ENCODE data around the gene CA14. TPM values are rescaled to one million over a fixed set of nuclear protein-coding genes. Genes with fewer than 3 reads are reported as not detected.
"Not testable (repeated sequence)": the region's sequence is repeated elsewhere in the genome, so short reads cannot be mapped to it uniquely, and the experiment has no call there.

Gene CA14
- total RNA-seq, 1 donor from 2014 or later: 0.69 TPM

DNA sequence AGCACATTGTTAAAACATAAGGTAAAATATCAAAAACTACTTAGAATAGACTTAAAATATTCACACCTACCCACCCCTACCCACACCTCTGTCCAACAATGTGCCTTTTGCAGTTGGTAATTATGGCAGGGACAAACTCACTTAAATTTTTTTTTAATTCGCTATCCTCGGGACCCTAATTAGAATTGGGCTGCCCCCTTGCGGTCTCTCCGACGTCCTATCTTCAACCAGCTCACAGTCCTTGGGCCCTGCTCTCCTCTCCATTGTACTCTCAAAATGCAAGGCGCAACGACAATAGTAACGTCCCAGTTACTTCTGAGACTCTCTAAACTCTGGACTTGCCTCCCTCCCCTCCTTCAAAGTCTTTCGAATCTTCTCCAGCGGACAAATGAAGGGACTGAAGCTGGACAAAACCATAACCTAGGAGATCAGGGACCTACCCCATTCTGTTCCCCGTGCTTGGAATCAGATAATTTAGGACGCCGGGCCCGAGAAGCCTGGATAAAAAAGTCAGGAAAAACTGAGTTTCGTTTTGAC, 23.7 kb downstream of the CA14 start:
- peak; percentile 40 for DNase-seq

DNA sequence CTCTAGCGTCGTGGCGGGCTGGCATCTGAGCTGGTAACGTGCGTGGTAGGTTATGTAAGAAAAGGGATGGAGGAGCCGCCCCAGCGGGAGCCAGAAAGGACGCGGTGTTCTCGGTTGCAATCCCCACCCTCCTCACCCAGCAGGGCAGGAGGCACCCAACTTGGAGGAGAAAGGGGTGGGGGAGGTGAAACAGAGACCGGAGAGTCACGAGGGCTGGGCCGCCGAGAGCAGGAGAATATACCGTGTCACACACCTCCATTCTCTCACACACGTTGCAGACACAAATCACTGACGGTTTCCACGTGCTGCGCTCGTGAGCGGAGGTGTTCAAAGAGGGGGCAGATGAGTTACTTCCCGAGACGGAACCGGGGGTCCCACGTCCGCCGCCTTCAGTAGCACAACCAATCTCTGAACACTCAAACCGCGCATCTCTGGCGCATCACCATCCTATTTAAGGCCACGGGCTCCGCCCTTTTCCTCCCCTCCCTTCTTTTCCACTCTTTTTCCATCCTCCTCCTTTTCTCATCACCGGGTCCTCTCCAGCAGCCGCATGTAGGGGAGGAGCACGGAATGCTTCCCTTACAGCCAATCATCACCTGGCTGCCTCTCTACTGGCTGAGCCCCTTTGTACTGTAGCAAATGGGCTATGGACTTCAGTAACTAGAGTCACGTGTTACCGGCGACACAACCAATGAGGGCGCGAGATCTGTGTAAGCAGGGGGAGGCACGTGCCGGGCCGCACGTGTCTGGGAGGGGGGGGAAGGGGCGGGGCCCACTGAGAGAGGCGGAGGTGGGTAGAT, 24.4 kb downstream of the CA14 start, which contains the start of gene CIART:
TSS of gene CIART (plus strand) at position 797 of the 800 bp plus-strand sequence. CDS start 714 bp downstream, outside the sequence.
- DNase-seq: peak; percentile 98

DNA sequence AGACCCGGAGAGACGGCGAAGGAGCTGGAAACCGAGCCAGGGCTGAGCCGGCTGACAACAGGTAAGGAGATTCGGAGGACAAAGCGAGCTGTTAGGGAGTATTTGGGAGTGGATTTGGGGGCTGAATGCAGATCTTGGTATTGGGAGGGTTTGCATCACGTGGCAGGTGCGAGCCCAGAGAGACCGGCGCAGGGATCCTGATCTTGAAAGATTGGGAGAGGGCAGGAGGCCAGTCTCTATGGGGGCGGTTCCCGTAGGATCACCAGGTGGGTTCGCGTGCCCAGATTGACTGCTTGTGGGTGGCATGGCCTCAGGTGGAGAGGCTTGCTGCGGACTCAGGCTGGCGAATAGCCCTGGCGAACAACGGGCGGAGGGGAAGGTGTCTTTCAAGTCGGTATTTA, 25.0 kb downstream of the CA14 start:
- no peak for DNase-seq

DNA sequence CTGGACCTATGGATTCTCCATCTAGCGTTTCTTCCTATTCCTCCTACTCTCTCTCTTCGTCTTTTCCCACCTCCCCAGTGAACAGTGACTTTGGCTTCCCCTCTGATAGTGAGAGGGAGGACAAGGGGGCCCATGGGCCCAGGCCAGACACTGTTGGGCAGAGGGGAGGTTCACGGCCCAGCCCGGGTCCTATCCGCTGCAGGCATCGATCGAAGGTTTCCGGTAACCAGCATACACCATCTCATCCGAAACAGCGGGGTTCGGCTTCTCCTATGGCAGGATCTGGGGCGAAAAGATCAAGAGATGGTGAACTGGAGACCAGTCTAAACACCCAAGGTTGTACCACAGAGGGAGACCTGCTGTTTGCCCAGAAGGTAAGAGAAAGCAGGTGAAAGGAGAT, 25.7 kb downstream of the CA14 start:
- DNase-seq: no peak

DNA sequence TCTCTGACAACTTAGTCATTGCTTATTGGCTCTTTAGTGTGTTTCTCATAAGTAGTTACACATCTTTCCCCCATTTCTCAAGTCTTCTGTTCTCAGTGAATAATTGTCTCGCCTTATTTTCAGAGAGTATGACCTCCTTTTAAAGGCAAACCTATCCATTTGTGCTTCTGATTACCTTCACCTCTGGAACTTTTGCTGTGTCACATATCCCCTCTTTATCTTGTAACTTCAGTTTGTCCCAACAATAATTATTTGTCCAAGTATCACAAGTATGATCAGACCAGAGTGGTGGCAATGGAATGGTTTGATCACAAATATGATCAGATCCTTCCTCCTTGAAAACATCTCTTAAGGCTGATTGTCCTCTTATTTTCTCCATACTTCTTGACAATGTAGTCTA, 30.8 kb downstream of the CA14 start:
- no peak for DNase-seq

DNA sequence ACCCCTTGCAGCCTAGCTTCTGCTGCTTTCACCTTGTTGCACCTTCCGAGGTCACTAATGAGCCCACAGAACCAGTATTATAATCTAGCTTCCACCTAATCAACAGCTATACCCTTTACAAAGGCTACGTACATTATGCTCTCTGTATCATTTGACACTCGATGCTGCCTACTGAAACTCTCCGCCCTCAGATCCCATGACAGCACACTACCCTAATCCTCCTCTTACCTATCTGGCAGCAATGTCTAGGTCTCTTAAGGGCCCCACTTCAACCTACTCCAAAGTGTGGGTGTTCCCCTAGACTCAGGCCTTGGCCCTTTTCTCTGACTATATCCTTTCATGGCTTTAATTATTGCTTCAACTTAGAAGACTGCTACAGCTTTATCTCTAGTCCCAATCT, 31.2 kb downstream of the CA14 start:
- no peak for DNase-seq

DNA sequence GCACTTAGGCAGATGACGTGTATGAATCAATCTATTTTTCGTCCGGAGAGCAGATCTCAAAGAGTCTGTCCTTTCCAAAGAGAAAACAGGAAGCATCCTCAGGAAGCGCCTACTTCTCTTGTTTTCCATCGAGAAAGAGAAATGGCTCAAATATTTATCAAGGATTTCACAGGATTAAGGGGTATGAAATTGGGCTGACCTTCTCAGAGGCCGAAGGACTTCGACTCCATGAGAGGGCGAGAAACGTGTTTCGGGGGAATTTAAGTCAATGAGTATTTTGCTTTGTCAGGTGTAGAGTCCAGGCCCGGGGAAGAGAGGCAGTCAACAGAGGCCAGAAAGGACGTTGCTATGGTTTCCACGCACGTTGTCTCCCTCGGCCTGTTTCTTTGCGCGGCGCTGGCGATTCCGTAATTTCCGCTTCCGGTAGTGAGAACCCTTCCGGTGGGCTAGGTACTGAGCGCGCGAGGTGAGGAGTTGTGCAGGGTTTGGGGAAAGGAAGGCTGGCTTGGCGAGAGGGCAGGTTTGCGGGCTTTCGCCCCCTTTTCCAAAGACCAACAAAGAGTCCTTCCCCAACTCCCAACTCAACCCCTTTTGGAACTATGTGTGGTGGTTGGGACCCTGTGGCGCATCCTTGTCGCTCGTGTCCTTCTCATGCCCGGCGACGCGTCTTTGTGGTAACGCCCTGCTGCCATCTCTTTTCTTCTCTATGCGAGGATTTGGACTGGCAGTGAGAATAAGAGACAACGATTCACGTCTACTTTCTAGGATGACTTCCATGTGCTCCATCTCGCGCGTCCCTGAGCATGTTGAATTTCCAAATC, 36.1 kb downstream of the CA14 start, which contains the start of gene MRPS21:
TSS of gene MRPS21 (plus strand) at position 429 of the 821 bp plus-strand sequence. CDS start 506 bp downstream, outside the sequence.
- peak; percentile 94 for DNase-seq

DNA sequence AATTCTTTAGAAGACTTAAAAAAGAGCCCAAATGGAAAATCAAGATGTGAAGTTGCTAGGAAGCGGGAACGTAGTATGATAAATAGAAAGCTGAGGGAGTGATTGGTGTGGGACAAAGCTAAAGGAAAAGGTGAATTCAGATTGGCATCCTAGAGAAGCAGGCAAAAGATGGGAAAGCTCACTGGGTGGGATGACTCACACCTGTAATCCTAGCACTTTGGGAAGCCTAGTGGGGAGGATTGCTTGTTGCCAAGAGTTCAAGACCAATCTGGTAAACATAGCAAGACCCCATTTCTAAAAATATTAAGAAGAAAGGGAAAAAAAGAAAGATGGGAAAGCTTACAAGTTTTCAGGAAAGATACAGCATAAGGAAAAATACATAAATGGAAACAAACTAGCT, 37.9 kb downstream of the CA14 start:
- DNase-seq: no peak

DNA sequence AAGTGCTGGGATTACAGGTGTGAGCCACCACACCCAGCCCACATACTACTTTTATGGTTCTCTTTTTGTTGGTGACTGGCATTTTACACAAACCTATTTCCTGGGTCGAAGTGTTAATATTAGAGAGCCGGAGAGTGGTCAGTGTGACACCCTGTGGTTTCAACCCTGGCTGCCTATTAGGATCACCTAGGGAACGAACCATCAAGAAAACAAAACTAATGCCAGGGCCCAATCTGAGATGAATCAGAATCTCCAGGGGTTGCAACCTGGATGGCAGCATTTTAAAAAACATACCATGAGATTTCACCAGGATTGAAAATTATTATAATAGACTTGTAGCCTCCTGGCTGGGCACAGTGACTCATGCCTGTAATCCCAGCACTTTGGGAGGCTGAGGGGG, 42.1 kb downstream of the CA14 start:
- no peak for DNase-seq

DNA sequence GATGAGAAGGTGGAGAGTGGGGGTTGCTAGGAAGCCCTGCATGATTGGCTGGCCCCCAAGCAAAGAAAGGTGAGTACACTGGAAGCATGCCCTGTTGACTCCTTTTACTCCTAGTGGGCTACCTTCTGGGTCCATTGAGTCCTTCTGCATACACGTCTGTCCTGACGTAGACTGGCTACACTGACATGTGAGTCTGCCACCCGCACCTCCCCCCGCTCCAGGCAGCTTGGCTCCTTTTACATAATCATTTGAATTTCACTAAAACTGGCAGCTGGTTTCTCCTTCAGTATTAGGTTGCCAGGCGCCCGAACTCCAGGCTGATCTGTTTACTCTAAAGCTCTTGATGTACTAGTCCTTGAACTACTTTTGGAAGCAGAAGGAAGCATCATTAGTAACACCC, 44.8 kb downstream of the CA14 start:
- DNase-seq: no peak

DNA sequence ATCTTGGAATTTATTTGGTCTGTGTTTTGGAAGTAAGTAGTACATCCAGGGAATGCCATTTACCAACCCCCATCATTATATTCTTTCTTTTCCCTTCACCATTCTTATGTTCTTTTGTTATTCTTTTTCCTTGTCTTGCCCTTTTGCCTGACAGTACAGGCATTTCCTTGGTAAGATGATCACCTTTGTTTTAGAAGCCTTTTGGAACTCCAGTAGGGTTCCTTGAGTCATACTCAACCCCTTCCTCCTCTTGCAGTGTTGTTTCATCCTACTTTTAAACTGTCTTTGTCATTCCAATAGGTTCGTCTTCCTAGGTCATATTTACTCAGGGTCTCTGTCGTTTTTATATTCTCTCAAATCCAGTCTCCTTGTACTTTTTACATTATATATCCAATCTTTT, 45.3 kb downstream of the CA14 start:
- DNase-seq: no peak

DNA sequence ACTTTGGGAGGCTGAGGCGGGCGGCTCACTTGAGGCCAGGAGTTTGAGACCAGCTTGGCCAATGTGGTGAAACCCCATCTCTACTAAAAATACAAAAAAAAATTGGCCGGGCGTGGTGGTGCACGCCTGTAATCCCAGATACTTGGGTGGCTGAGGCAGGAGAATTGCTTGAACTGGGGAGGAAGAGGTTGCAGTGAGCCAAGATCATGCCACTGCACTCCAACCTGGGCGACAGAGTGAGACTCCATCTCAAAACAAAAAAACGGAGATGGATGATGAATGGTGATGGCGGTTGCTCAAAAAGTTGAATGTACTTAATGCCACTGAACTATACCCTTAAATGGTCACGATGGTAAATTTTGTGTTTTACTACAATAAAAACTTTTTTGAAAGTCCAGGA, 51.0 kb downstream of the CA14 start:
- not testable (repeated sequence) for DNase-seq

DNA sequence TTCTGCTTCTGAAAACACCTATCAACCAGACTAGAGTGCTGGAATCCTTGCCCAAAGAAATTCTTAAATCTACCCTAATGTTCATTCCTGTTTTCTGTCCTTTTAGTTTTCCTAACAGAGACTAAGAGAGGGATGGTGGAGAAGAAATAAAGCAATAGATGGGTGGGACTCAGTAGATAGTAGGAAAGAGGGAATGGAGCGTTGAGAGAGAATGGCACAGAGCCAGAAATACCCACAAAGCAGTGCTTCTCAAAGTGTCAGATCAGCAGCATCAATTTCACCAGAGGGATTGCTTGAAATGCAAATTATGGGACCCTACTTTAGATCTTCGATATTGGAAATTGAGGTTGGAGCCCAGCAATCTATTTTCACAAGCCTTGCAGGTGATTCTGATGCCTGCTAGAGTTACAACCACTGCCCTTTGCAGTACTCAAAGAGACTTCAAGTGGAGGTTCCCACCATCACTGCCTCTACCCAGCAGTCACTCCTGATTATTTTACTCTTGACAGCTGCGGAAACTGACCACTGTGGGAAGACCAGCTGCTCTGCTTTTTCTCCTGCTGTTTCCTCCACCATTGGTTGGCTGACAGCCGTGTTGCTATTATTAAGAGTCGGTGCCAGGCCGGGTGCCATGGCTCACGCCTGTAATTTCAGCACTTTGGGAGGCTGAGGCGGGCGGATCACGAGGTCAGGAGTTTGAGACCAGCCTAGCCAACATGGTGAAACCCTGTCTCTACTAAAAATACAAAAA, 52.4 kb downstream of the CA14 start:
- no peak for DNase-seq

DNA sequence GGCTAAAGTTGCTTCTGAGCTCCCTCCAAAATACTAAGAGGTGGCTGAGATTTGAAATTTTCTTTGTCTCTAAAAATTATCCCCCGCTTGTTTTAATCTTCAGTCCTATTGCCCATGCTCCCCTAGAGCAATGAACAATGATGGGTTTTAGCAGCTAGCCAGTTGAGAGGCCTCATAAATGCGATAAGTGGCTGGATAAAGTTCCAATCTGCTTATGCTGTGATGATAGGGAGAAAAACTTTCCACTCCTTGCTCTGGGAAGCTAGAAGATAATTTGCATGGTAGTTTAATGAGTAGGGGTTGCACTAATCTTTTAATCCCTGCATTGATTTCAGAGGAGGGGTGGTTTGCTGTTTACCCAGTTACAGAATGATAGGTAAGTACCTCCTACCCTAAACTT, 54.2 kb downstream of the CA14 start:
- DNase-seq: no peak

Small RNA genes within 50 kb of the gene (small RNA-seq; reads per million reads assigned to genes)
- gene RN7SL480P (ENCODE audit: low replicate concordance) (not detected), gene RNU2-17P (ENCODE audit: low replicate concordance) (1.5 reads per million, percentile 83 among the genes with 10 or more reads in this experiment)

Other genes with a start within 250 kb of the CA14 start
- 12.8 TPM for gene OTUD7B, start 247.0 kb upstream of the CA14 start, total RNA-seq
- 59.3 TPM for gene VPS45, start 190.0 kb upstream of the CA14 start, total RNA-seq
- gene PLEKHO1, start 107.9 kb upstream of the CA14 start, total RNA-seq: 23.2 TPM
- gene ANP32E, start 21.7 kb upstream of the CA14 start, total RNA-seq: 30.9 TPM
- gene APH1A, start 11.2 kb downstream of the CA14 start, total RNA-seq: 56.1 TPM
- 39.8 TPM for gene C1orf54, start 15.0 kb downstream of the CA14 start, total RNA-seq
- gene CIART, start 24.8 kb downstream of the CA14 start, total RNA-seq: 2.1 TPM
- gene MRPS21, start 36.1 kb downstream of the CA14 start, total RNA-seq: 35.6 TPM
- 59.8 TPM for gene PRPF3, start 63.8 kb downstream of the CA14 start, total RNA-seq
- 16.2 TPM for gene RPRD2, start 106.4 kb downstream of the CA14 start, total RNA-seq
- 14.8 TPM for gene TARS2, start 229.6 kb downstream of the CA14 start, total RNA-seq

All from skin of body (tissue), 3 donors.